ENCODE data around the gene EFCAB11. TPM values are rescaled to one million over a fixed set of nuclear protein-coding genes. Genes with fewer than 3 reads are reported as not detected.

Gene EFCAB11
- total and polyA plus RNA-seq, 9 of the 15 experiments (the other 6 are each of a cell fraction or from before 2014, with no cell fraction given), result 13.4 to 37.9 (median 17.4) TPM

DNA sequence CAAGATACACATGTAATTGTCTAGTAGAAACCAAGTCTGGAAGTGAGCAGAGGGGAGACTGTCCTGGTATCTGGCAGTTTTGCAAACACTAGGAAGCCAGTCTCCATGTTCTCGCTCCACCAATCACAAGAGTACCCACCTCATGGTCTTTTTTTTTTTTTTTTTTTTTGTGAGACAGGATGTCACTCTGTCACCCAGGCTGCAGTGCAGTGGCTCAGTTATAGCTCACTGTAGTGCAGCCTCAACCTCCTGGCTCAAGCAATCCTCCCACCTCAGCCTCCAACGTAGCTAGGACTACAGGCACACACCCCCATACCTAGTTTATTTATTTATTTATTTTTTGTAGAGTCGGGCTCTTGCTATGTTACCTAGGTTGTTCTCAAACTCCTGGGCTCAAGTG lies 189.2 kb downstream of the EFCAB11 start:
- Histone ChIP-seq H3K9ac (ENCODE audit: insufficient read depth in 1 of 2, low read depth in 2 of 2, low read length in 2 of 2) (no peak overlapping the region), H3K36me3 (ENCODE audit: control insufficient read depth, insufficient read depth, low read length) (no peaks in the 10 kb centered on the region), H3K4me2 (ENCODE audit: insufficient read depth, low read length) (no peak overlapping the region), H3K9me1 (ENCODE audit: control insufficient read depth, insufficient read depth, low read length) (no peaks in the 10 kb centered on the region), H4K20me1 (replicated peaks; ENCODE audit: control insufficient read depth, insufficient read depth, low read length) (no peaks in the 10 kb centered on the region), H3K9me3 (replicated peaks; ENCODE audit: control insufficient read depth, insufficient read depth, low read depth, low read length) (no peaks in the 10 kb centered on the region), H2AFZ (ENCODE audit: low read depth, low read length) (no peak overlapping the region), H3K27me3 (ENCODE audit: control insufficient read depth in 2 of 2, insufficient read depth in 2 of 2, low read length in 2 of 2) (no peaks in the 10 kb centered on the region; a peak in 1 of 5 replicates), H3K27ac (ENCODE audit: extremely low read depth, low read depth, low read length) (no peak overlapping the region), H3K4me3 (no peak overlapping the region), H3K79me2 (ENCODE audit: control insufficient read depth, insufficient read depth, low read length) (no peaks in the 10 kb centered on the region), H3K4me1 (replicated peaks in 1 of 2; ENCODE audit: control insufficient read depth in 2 of 2, insufficient read depth in 2 of 2, low read length in 2 of 2) (no peaks in the 10 kb centered on the region)
- WGBS (ENCODE audit: insufficient coverage, low coverage, missing lambda C conversion rate), result 7% methylated on average over 2 of the region's 3 CpGs
- TF ChIP-seq NFXL1 (CRISPR knock-in tag; IDR thresholded peaks at IDR 0.05) (no peak), ZNF75A (CRISPR knock-in tag; IDR thresholded peaks at IDR 0.05) (no peak), HDAC2 (IDR thresholded peaks at IDR 0.05) (no peak), RFX5 (IDR thresholded peaks at IDR 0.05; ENCODE audit: low read depth, low read length) (no peak), IRF2 (CRISPR knock-in tag; IDR thresholded peaks at IDR 0.05) (no peak), ZZZ3 (IDR thresholded peaks at IDR 0.05) (no peak), YBX1 (IDR thresholded peaks at IDR 0.05) (no peak), ZNF175 (CRISPR knock-in tag; IDR thresholded peaks at IDR 0.05; ENCODE audit: low read depth) (no peak), ETV5 (CRISPR knock-in tag; IDR thresholded peaks at IDR 0.05; ENCODE audit: low read depth) (no peak), BRD9 (IDR thresholded peaks at IDR 0.05; ENCODE audit: low read depth, partially characterized antibody) (no peak), DPF2 (IDR thresholded peaks at IDR 0.05) (no peak), POLR2AphosphoS2 (IDR thresholded peaks at IDR 0.05; ENCODE audit: low read length) (no peak), POLR2AphosphoS5 (IDR thresholded peaks at IDR 0.05; ENCODE audit: control insufficient read depth, insufficient read depth, low read depth, low read length) (no peak), LARP7 (IDR thresholded peaks at IDR 0.05) (no peak)
- TF ChIP-seq, protein P1, sequence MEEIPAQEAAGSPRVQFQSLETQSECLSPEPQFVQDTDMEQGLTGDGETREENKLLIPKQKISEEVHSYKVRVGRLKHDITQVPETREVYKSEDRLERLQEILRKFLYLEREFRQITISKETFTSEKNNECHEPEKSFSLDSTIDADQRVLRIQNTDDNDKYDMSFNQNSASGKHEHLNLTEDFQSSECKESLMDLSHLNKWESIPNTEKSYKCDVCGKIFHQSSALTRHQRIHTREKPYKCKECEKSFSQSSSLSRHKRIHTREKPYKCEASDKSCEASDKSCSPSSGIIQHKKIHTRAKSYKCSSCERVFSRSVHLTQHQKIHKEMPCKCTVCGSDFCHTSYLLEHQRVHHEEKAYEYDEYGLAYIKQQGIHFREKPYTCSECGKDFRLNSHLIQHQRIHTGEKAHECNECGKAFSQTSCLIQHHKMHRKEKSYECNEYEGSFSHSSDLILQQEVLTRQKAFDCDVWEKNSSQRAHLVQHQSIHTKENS (CRISPR knock-in tag; IDR thresholded peaks at IDR 0.05), result no peak
- TF ChIP-seq, protein P2, sequence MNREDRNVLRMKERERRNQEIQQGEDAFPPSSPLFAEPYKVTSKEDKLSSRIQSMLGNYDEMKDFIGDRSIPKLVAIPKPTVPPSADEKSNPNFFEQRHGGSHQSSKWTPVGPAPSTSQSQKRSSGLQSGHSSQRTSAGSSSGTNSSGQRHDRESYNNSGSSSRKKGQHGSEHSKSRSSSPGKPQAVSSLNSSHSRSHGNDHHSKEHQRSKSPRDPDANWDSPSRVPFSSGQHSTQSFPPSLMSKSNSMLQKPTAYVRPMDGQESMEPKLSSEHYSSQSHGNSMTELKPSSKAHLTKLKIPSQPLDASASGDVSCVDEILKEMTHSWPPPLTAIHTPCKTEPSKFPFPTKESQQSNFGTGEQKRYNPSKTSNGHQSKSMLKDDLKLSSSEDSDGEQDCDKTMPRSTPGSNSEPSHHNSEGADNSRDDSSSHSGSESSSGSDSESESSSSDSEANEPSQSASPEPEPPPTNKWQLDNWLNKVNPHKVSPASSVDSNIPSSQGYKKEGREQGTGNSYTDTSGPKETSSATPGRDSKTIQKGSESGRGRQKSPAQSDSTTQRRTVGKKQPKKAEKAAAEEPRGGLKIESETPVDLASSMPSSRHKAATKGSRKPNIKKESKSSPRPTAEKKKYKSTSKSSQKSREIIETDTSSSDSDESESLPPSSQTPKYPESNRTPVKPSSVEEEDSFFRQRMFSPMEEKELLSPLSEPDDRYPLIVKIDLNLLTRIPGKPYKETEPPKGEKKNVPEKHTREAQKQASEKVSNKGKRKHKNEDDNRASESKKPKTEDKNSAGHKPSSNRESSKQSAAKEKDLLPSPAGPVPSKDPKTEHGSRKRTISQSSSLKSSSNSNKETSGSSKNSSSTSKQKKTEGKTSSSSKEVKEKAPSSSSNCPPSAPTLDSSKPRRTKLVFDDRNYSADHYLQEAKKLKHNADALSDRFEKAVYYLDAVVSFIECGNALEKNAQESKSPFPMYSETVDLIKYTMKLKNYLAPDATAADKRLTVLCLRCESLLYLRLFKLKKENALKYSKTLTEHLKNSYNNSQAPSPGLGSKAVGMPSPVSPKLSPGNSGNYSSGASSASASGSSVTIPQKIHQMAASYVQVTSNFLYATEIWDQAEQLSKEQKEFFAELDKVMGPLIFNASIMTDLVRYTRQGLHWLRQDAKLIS (CRISPR knock-in tag; IDR thresholded peaks at IDR 0.05), result no peak
- TF ChIP-seq, protein P3, sequence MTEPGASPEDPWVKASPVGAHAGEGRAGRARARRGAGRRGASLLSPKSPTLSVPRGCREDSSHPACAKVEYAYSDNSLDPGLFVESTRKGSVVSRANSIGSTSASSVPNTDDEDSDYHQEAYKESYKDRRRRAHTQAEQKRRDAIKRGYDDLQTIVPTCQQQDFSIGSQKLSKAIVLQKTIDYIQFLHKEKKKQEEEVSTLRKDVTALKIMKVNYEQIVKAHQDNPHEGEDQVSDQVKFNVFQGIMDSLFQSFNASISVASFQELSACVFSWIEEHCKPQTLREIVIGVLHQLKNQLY (CRISPR knock-in tag; conservative IDR thresholded peaks at IDR 0.05), result no peak
- TF ChIP-seq, protein P4, sequence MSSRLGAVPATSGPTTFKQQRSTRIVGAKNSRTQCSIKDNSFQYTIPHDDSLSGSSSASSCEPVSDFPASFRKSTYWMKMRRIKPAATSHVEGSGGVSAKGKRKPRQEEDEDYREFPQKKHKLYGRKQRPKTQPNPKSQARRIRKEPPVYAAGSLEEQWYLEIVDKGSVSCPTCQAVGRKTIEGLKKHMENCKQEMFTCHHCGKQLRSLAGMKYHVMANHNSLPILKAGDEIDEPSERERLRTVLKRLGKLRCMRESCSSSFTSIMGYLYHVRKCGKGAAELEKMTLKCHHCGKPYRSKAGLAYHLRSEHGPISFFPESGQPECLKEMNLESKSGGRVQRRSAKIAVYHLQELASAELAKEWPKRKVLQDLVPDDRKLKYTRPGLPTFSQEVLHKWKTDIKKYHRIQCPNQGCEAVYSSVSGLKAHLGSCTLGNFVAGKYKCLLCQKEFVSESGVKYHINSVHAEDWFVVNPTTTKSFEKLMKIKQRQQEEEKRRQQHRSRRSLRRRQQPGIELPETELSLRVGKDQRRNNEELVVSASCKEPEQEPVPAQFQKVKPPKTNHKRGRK (tag; IDR thresholded peaks at IDR 0.05), result no peak
- CTCF ChIA-PET (ENCODE audit: low intra/inter-chr PET ratio), result no interaction called here
- no peak for FAIRE-seq
- DNase-seq (ENCODE audit: extremely low read depth in 1 of 4, low spot score in 3 of 4), result no peak
- POLR2A ChIA-PET, result no interaction called here
- intact Hi-C loops (cut with micrococcal nuclease), result no loop called here
- in situ Hi-C loops (cut with MboI), result no loop called here
- BruUV-seq (replicated peaks), result no TSS peak
- no peak for ATAC-seq
